HG02870 (cell line): Measurements from ENCODE around the gene CACNA2D3.

Experiments used
- ATAC-seq: cut with Tn5 transposase; IDR thresholded peaks from one replicate; pipeline ENCODE4 v1.9.1; 2021; ENCODE audit warnings: mild to moderate bottlenecking, moderate library complexity; ENCODE audit not compliant: unreplicated experiment

CACNA2D3 gene

DNA sequence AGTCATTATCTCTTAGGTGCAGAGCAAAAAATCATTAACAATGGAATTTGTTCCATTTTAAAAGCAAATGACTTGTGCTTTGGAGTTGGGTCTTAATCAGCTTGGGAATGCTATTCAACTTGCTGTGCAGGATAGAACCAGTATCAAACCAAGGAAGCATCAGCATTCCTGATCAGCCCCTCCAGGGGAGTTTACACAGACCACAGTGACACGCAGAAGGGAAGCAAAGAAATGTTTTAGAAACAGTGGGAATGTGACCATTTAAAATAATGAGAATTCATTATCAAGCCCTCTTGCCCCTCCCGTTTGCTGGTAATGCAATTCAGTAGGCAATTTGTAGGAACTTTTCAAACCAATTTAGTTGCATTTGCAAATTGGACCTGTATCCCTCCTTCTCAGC lies 650.4 kb downstream of the CACNA2D3 start:
- ATAC-seq = no peak

DNA sequence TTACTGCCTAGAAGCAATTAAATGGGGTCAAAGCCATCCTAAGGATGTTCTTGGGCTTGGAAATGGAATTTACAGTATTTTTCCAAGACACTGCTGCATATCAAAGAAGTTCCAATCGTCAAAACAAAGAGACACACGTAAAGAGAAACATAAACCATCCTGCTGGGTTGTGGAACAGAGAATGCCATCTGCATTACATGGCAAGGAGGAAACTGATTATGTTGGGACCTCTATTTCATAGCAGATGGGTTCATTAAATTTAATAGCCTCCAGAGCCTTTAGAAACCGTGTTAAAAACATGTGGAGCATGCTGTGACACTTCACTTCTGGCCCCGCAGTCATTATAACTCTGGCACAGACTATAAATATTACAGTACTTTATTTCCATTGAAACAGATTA lies 650.9 kb downstream of the CACNA2D3 start:
- no peak for ATAC-seq

GRCh38 chr3:54776601-54777000 lies 654.2 kb downstream of the CACNA2D3 start:
- no peak for ATAC-seq

GRCh38 chr3:54777141-54777540 lies 654.8 kb downstream of the CACNA2D3 start:
- ATAC-seq = no peak

DNA sequence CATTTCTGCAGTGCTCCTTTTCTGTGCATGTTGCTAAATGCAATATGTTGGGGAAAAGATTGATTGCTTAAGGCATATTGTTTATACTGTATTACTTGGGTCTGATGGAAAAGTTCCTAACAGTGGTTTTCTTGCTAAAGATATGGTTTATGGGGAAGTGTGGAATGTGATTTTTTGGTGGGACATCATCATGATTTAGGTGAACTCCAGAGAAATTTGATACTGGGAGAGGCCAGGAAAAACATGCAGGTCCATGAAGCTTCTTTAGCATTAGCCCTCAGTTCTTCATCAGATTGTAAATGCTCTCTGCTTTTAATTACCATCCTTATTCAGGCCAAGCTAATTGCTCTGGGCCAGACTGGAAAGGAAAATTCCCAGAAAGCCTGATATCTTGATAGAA lies 658.0 kb downstream of the CACNA2D3 start:
- no peak for ATAC-seq

- ATAC-seq = no peak
Measured at GRCh38 chr3:54781728-54782127, 659.4 kb downstream of the CACNA2D3 start.

DNA sequence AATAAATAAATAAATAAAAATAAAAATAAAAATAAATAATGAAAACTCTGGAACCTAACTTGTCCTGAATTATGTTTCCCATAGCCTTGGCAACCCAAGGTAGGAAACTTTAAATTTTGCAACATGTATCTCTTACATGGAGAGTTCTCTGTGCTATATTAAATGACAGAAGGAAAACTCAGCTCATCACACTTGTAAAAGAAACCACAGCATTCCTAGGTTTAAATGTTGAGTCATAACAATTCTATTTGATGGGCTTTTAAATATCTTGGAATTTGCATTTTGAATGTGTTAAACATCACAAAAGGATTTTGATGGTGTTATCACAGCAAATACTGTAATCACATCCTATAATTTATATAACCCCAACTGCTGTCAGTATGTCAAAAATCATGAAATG lies 661.3 kb downstream of the CACNA2D3 start:
- ATAC-seq = no peak

DNA sequence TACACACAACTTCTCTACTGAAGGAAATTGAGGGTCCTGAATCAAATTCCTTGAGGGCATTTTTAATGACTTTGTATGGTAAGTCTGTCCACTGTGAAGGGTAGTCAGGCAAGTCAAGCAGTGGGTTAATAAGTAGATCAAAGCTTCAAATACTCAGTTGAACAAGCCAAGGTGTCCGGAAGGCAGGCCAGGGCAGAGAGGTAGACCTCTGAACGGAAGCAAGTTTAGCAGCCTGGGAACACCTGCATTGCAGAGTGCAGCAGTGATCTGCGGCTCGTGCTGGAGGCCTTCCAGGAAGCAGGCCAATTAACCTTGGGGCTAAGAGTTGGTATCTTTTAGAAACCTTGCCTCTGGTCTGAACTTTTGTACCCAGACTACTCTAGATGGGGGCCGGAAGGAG lies 661.7 kb downstream of the CACNA2D3 start:
- no peak for ATAC-seq

GRCh38 chr3:54785976-54786375 lies 663.6 kb downstream of the CACNA2D3 start:
- no peak for ATAC-seq

- ATAC-seq = no peak
Measured at GRCh38 chr3:54790051-54790450, 667.7 kb downstream of the CACNA2D3 start.

GRCh38 chr3:54791501-54792156 lies 669.3 kb downstream of the CACNA2D3 start:
- ATAC-seq = no peak

GRCh38 chr3:54792584-54792983 lies 670.2 kb downstream of the CACNA2D3 start:
- no peak for ATAC-seq

DNA sequence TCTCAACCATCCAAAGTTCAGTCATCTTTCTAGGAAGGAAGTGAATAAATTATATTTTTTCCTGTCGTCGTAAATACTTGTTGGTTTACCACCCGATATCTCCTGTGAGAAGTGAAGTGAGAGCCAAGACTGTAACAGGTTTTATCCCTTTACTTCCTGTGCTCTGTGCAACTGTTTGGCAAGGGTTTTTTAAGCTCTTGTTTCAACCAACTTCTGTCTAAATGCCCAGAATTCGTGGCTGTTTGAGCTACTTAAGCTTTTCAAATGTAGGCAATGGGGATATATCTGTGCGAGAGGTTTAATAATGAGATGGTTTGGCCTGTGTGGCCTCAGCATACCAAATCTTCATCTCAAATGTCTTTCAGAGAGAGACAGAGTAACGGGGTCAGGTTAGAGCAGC lies 670.8 kb downstream of the CACNA2D3 start:
- no peak for ATAC-seq

- ATAC-seq = no peak
Measured at GRCh38 chr3:54797111-54797510, 674.8 kb downstream of the CACNA2D3 start.

- no peak for ATAC-seq
Measured at GRCh38 chr3:54800478-54800877, 678.1 kb downstream of the CACNA2D3 start.

DNA sequence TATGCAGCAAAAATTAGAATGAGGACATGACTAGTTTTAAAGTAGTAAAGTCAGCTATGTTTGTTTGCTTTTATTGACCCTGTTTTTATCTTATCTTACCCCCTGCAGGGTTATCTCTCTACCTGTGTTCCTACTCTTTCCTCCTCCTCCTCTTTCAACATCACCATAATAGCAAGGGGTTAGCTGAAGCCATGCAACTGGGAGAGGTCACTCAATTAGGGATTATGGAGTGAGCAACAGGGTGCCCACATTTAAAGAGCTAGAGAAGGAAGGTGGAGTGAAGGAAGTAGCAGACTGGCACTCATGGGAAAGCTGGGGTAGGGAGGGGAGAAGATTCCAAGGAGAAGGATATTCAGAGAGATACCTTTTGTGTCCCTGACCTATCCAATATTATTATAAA lies 679.6 kb downstream of the CACNA2D3 start:
- ATAC-seq = no peak

DNA sequence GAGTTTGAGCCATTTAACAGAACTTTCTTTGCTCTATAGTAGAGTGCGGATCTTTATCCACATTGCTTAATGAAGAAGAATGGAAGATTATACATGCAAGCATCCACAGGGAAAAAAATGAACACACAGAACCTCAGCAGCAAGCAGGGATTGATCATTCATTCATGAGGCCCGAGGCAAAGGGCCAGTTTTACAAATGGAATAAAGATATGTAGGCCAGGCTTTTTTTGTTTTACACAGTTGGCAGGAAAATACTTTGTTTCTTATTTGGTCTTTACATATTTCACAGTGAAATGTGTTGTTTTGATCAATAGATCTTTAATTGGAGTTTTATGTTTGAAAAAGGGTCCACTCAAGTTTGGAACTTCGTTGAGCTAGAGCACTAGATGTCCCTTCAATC lies 688.0 kb downstream of the CACNA2D3 start:
- ATAC-seq = no peak

DNA sequence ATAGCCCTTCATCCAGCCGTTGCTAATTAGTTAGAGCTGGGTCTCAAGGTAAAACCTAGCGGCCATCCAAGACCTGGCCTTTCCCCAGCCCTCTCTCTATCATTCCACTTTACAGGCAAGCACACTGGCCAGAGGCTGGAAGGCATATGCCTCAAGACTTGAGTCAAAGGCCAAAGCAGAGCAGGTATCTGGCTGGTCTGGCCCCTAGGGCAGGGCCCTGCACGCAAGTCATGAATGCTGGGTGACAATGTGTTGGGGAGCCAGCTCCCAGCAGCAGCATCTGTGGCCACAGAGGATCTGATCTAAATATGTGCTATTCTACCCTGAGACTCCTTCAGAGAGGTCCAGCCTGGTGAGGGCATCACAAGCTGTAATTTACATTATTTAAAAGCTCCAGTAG lies 691.9 kb downstream of the CACNA2D3 start:
- ATAC-seq = no peak

DNA sequence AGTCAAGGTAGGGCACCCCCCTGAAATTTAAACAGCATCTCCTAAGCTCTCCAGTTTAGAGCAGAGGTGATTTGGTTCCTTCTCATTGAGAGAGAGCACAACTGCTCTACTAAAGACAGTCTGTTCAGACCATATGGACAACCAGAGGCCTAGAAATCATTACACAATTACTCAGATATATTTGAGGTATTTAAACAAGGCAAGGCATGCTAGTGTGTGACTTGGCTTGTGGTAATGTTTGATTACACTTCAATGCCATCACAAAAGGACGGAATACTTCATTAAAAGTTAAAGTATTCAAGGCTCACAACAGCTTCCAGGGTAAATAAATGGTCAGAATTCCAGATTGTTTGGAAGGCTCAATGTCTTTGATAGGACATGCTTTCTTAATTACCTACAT lies 695.3 kb downstream of the CACNA2D3 start:
- no peak for ATAC-seq

- ATAC-seq = no peak
Measured at GRCh38 chr3:54818486-54818885, 696.1 kb downstream of the CACNA2D3 start.

- no peak for ATAC-seq
Measured at GRCh38 chr3:54818942-54819341, 696.6 kb downstream of the CACNA2D3 start.

GRCh38 chr3:54819946-54820345 lies 697.6 kb downstream of the CACNA2D3 start:
- no peak for ATAC-seq

DNA sequence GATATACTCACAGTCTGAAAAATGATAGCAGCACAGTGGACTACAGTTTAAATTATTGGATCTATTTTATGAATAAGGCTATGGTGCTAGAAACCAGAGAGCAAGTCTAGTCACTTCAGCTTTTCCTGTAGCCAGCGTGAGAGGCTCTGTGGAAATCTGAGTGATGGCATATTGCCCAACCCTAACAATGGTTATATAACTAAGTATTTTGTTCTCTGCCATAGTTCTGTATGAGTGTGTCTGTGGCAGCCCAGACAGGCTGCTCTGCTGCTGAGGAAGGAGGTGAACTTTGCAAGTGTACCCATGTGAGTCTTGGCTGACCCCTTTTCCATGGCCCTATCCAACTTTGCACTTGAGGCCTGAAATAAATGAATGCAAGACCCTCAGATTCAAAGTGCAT lies 699.9 kb downstream of the CACNA2D3 start:
- ATAC-seq = no peak
